ENCODE data around the gene THOC6. TPM values are rescaled to one million over a fixed set of nuclear protein-coding genes. Genes with fewer than 3 reads are reported as not detected.
A peak's percentile ranks its signal among the peaks of the same experiment; 100 is the strongest.

Gene THOC6
- total RNA-seq (10 to 100 TPM; 14.9 to 24.3 (median 17.3) TPM), polyA plus RNA-seq (100 to 1,000 TPM in 1 of 3 donors, 10 to 100 TPM in 1, 1 to 10 TPM in 1; 9.0 to 107 (median 78.6) TPM)
- long read RNA-seq, donor 1, partial matches to known transcripts, result 0 of 3 reads
- long read RNA-seq, donor 1, other reads (novel, unspliced or antisense), result 0 of 3 reads
- long read RNA-seq, donor 2, result 0 reads
- long read RNA-seq, donor 3, partial matches to known transcripts, result 0 of 3 reads
- long read RNA-seq, donor 3, other reads (novel, unspliced or antisense), result 0 of 3 reads
- long read RNA-seq, donor 4, transcript THOC6-202 (13 exons, 1,419 nt), result major isoform, 7 of 9 reads
- long read RNA-seq, donor 4, partial matches to known transcripts, result 1 of 9 reads
- long read RNA-seq, donor 4, other reads (novel, unspliced or antisense), result 1 of 9 reads
- long read RNA-seq, donor 5, transcript THOC6-202 (13 exons, 1,419 nt), result major isoform, 48 of 56 reads
- long read RNA-seq, donor 5, partial matches to known transcripts, result 0 of 56 reads
- long read RNA-seq, donor 5, other reads (novel, unspliced or antisense), result 8 of 56 reads
- long read RNA-seq, donor 6, transcript THOC6-202 (13 exons, 1,419 nt), result major isoform, 8 of 15 reads
- long read RNA-seq, donor 6, partial matches to known transcripts, result 2 of 15 reads
- long read RNA-seq, donor 6, other reads (novel, unspliced or antisense), result 4 of 15 reads
- long read RNA-seq, donor 7, partial matches to known transcripts, result 0 of 33 reads
- long read RNA-seq, donor 7, other reads (novel, unspliced or antisense), result 32 of 33 reads
- long read RNA-seq, donor 8, transcript THOC6-202 (13 exons, 1,419 nt), result major isoform, 7 of 7 reads
- long read RNA-seq, donor 8, partial matches to known transcripts, result 0 of 7 reads
- long read RNA-seq, donor 8, other reads (novel, unspliced or antisense), result 0 of 7 reads
- long read RNA-seq, donor 9, transcript THOC6-202 (13 exons, 1,419 nt), result major isoform, 6 of 6 reads
- long read RNA-seq, donor 9, partial matches to known transcripts, result 0 of 6 reads
- long read RNA-seq, donor 9, other reads (novel, unspliced or antisense), result 0 of 6 reads
- long read RNA-seq, donor 10, partial matches to known transcripts, result 0 of 1 reads
- long read RNA-seq, donor 10, other reads (novel, unspliced or antisense), result 0 of 1 reads

DNA sequence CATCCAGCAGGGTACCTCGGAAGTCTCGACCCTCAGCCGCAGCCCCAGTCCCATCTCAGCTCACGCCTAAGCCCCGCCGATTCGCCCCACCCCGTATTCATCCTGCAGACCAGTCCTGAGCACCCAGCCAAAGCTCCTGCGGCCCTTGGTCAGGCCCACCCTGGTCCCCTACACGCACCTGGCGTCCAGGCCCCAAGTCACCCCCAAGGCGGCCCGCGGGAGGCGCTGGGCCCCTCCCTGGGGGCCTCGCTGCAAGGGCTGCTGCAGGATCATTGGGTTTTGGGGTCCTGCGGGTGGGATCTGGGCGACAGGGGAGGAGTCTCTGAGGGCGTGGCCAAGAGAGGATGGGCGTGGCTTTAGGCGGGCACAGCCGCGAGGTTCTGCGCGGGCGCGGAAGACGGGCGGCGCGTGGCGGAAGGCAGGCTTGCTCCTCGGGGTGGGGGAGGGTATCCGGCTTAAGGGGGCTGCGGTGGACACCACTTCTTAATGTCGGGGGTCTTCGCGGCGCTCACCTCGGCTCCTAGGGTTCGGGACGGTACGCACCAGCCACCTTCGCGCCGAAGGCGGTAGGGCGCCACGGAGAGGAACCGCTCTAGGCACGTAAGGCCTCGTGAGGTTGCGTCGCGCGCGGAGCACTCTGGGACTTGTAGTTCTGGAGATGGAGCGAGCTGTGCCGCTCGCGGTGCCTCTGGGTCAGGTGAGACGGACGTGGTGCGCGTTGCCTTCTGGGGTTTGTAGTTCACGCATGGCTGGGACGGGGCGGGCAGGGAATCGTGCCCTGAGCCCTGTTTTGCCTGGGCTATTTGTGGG is at the start of gene THOC6, which contains the start of gene HCFC1R1:
Gene THOC6, plus strand, starts transcription at position 367 of the 810 bp plus-strand sequence. Its CDS starts 292 bp downstream, at position 659.
Gene HCFC1R1, minus strand, starts transcription at position 274 of the 810 bp plus-strand sequence. Its CDS starts 1 bp downstream, at position 273.
- 0% methylated on average over 14 to 69 of the region's 69 CpGs for WGBS, 4 donors
- peak; percentile 96 to 99 (median 98) for DNase-seq
- Histone ChIP-seq H3K27ac (peak within 1 kb of the TSS; percentile 88 to 99 (median 97)), H3K4me3 (peak within 1 kb of the TSS; percentile 56 to 96 (median 70)), H3K36me3 (replicated peaks in 1 of 2) (peaks cover 0 to 16% of the 10 kb centered on the region in 2 donors), H3K27me3 (no peaks in the 10 kb centered on the region), H3K9me3 (replicated peaks in 1 of 3) (no peaks in the 10 kb centered on the region), H3K4me1 (replicated peaks in 1 of 2) (peaks cover 29 to 58% of the 10 kb centered on the region in 2 donors)
- TF ChIP-seq, protein P1, sequence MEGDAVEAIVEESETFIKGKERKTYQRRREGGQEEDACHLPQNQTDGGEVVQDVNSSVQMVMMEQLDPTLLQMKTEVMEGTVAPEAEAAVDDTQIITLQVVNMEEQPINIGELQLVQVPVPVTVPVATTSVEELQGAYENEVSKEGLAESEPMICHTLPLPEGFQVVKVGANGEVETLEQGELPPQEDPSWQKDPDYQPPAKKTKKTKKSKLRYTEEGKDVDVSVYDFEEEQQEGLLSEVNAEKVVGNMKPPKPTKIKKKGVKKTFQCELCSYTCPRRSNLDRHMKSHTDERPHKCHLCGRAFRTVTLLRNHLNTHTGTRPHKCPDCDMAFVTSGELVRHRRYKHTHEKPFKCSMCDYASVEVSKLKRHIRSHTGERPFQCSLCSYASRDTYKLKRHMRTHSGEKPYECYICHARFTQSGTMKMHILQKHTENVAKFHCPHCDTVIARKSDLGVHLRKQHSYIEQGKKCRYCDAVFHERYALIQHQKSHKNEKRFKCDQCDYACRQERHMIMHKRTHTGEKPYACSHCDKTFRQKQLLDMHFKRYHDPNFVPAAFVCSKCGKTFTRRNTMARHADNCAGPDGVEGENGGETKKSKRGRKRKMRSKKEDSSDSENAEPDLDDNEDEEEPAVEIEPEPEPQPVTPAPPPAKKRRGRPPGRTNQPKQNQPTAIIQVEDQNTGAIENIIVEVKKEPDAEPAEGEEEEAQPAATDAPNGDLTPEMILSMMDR (IDR thresholded peaks at IDR 0.05), result peak in 2 of 6 experiments; percentile 6 to 16
- TF ChIP-seq POLR2A (IDR thresholded peaks at IDR 0.05), result peak; percentile 71 to 81
- intact Hi-C loops (cut with DNase I), result no loop called here

DNA sequence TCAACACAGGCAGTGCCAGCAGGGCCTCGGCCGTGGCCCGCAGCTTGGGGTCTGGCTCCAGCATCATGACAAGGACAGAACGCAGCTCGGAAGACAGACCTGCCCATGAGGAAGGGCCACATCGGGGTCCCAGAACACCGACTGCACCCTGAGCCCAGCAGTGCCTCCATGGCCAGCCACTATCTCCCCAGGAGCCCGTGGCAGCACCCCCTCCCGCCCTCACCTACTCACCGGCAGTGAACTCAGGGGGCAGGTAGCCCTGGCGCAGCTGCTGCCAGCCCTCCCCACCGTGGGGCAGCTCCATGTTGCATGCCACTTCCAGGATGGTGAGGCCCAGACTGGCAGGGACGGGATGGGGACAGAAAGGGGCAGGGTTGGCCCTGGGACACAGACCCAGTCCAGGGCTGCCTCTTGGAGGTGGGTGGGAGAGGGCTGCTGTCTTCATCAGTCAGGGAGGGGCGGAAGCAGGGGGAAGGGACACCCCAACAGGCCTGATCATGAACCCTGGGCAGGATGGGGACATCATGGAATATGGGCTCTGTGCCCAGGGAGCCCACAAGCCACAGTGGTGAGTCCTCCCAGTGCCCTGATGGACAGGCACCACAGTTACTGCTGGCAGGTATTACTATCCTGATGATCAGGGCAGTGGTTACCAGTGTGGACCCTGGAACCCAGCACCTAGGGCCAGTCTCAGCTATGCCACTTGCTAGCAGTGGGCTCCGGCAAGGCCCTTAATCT is 49.3 kb upstream of the THOC6 start:
- Histone ChIP-seq H3K27ac (no peak overlapping the region), H3K4me3 (no peak overlapping the region), H3K36me3 (replicated peaks in 1 of 2) (no peaks in the 10 kb centered on the region), H3K4me1 (replicated peaks in 1 of 2) (peaks cover 5 to 16% of the 10 kb centered on the region in 2 donors), H3K27me3 (peaks cover 3% of the 10 kb centered on the region), H3K9me3 (replicated peaks in 1 of 3) (no peaks in the 10 kb centered on the region)
- 82 to 90% (median 88%) methylated on average over 5 to 15 of the region's 15 CpGs for WGBS, 4 donors
- TF ChIP-seq, protein P1 (IDR thresholded peaks at IDR 0.05), result no peak
- no peak for TF ChIP-seq POLR2A (IDR thresholded peaks at IDR 0.05)
- intact Hi-C loops (cut with DNase I), result no loop called here
- DNase-seq, result no peak

GRCh38 chr16:2975161-2975795 is 48.6 kb upstream of the THOC6 start:
- no peak overlapping the region for H3K27ac ChIP-seq
- H3K4me3 ChIP-seq, result no peak overlapping the region
- TF ChIP-seq, protein P1 (IDR thresholded peaks at IDR 0.05), result no peak
- no peak for TF ChIP-seq POLR2A (IDR thresholded peaks at IDR 0.05)
- 91 to 97% (median 93%) methylated on average over 18 to 28 of the region's 28 CpGs for WGBS, 4 donors
- H3K36me3 ChIP-seq (replicated peaks in 1 of 2), result no peaks in the 10 kb centered on the region
- H3K4me1 ChIP-seq (replicated peaks in 1 of 2), result peaks cover 7 to 16% of the 10 kb centered on the region in 2 donors
- peaks cover 4% of the 10 kb centered on the region for H3K27me3 ChIP-seq
- no peaks in the 10 kb centered on the region for H3K9me3 ChIP-seq (replicated peaks in 1 of 3)
- no peak for DNase-seq
- intact Hi-C loops (cut with DNase I), result no loop called here
